GM23338 (cell line): ENCODE measurements around the gene NEK11. TPM values are rescaled to one million over a fixed set of nuclear protein-coding genes. Genes with fewer than 3 reads are reported as not detected.

Experiments used
- ATAC-seq: fragments of 200-7000 bp; cut with Tn5 transposase; 3 replicates; pipeline ENCODE4 v1.9.1; 2020
- DNase-seq: peaks from one replicate; pipeline ENCODE4 v3.0.0-alpha.2; 2015; ENCODE audit warnings: low spot score
- H2AFZ ChIP-seq: fragments of 200-600 bp; sonication (generic); 2 replicates; pipeline ENCODE4 v1.8.0; 2016; ENCODE audit warnings: antibody characterized with exemption, mild to moderate bottlenecking, moderate library complexity
- H3F3A ChIP-seq: fragments of 200-600 bp; sonication (generic); replicated peaks from 2 replicates; pipeline ENCODE4 v1.8.0; 2017; ENCODE audit warnings: antibody characterized with exemption, mixed run types, low read depth
- H3K27ac ChIP-seq: fragments of 200-600 bp; sonication (generic); 2 replicates; pipeline ENCODE4 v1.6.1; 2016; ENCODE audit warnings: low read depth
- H3K27me3 ChIP-seq: fragments of 200-600 bp; sonication (generic); 2 replicates; pipeline ENCODE4 v1.8.0; 2016; ENCODE audit warnings: mild to moderate bottlenecking, mixed run types, moderate library complexity; ENCODE audit not compliant: insufficient read depth
- H3K36me3 ChIP-seq: fragments of 200-600 bp; sonication (generic); 2 replicates; pipeline ENCODE4 v1.8.0; 2016; ENCODE audit warnings: mild to moderate bottlenecking; ENCODE audit not compliant: insufficient read depth
- H3K4me1 ChIP-seq: fragments of 200-600 bp; sonication (generic); 2 replicates; pipeline ENCODE4 v1.8.0; 2016; ENCODE audit warnings: mild to moderate bottlenecking, moderate library complexity; ENCODE audit not compliant: insufficient read depth
- H3K4me2 ChIP-seq: fragments of 200-600 bp; sonication (generic); 2 replicates; pipeline ENCODE4 v1.7.1; 2017; ENCODE audit warnings: mixed run types
- H3K4me3 ChIP-seq: fragments of 200-600 bp; sonication (generic); 2 replicates; pipeline ENCODE4 v1.6.1; 2016; ENCODE audit warnings: mixed run types
- H3K79me2 ChIP-seq: fragments of 200-600 bp; sonication (generic); replicated peaks from 2 replicates; pipeline ENCODE4 v1.8.0; 2017; ENCODE audit warnings: mild to moderate bottlenecking; ENCODE audit not compliant: insufficient read depth
- H3K9me2 ChIP-seq: fragments of 200-600 bp; sonication (generic); 2 replicates; pipeline ENCODE4 v1.8.0; 2017; ENCODE audit not compliant: insufficient read depth
- H4K20me1 ChIP-seq: fragments of 200-600 bp; sonication (generic); replicated peaks from 2 replicates; pipeline ENCODE4 v1.8.0; 2017; ENCODE audit warnings: mild to moderate bottlenecking; ENCODE audit not compliant: insufficient read depth
- H3K27ac Mint-ChIP-seq: 2 replicates; pipeline ENCODE4 v1.8.0; 2020; ENCODE audit warnings: inconsistent platforms, mild to moderate bottlenecking, moderate library complexity, mixed read lengths
- H3K27me3 Mint-ChIP-seq: 3 replicates; pipeline ENCODE4 v1.8.0; 2022; ENCODE audit warnings: low read depth, mild to moderate bottlenecking, moderate library complexity, mixed read lengths, inconsistent platforms; ENCODE audit not compliant: insufficient read depth, poor library complexity
- H3K36me3 Mint-ChIP-seq: 3 replicates; pipeline ENCODE4 v1.8.0; 2021; ENCODE audit warnings: low read depth, mild to moderate bottlenecking, inconsistent platforms, moderate library complexity, mixed read lengths
- H3K4me1 Mint-ChIP-seq: 3 replicates; pipeline ENCODE4 v1.8.0; 2020; ENCODE audit warnings: mild to moderate bottlenecking, inconsistent platforms, mixed read lengths
- H3K4me3 Mint-ChIP-seq: 3 replicates; pipeline ENCODE4 v1.8.0; 2021; ENCODE audit warnings: moderate library complexity, mild to moderate bottlenecking, inconsistent platforms, mixed read lengths
- H3K9me3 Mint-ChIP-seq: 3 replicates; pipeline ENCODE4 v1.8.0; 2020; ENCODE audit warnings: moderate library complexity, mild to moderate bottlenecking, inconsistent platforms, mixed read lengths
- CREB1 ChIP-seq: fragments of 250-450 bp; sonication (Bioruptor Pico); IDR thresholded peaks from 2 replicates; pipeline ENCODE4 v1.5.0; 2020; ENCODE audit warnings: low read depth, mild to moderate bottlenecking, moderate library complexity
- EZH2 ChIP-seq: fragments of 200-600 bp; sonication (generic); IDR thresholded peaks from one replicate; pipeline ENCODE4 v1.8.0; 2017; ENCODE audit warnings: antibody characterized with exemption, mild to moderate bottlenecking, low read depth; ENCODE audit not compliant: unreplicated experiment
- EZH2phosphoT487 ChIP-seq: fragments of 200-600 bp; sonication (generic); IDR thresholded peaks from one replicate; pipeline ENCODE4 v1.8.1; 2018; ENCODE audit warnings: antibody characterized with exemption; ENCODE audit not compliant: unreplicated experiment
- JUNB ChIP-seq: IDR thresholded peaks from one replicate; pipeline ENCODE4 v1.6.1; 2016; ENCODE audit warnings: antibody characterized with exemption; ENCODE audit not compliant: unreplicated experiment
- NANOG ChIP-seq: IDR thresholded peaks from 2 replicates; pipeline ENCODE4 v1.6.1; 2016; ENCODE audit warnings: antibody characterized with exemption, borderline replicate concordance
- POLR2AphosphoS5 ChIP-seq: IDR thresholded peaks from 2 replicates; pipeline ENCODE4 v1.6.1; 2016; ENCODE audit warnings: antibody characterized with exemption, low read depth
- REST ChIP-seq: IDR thresholded peaks from one replicate; pipeline ENCODE4 v1.6.1; 2018; ENCODE audit warnings: antibody characterized with exemption; ENCODE audit not compliant: unreplicated experiment
- STAT1 ChIP-seq: IDR thresholded peaks from one replicate; pipeline ENCODE4 v1.6.1; 2016; ENCODE audit warnings: antibody characterized with exemption; ENCODE audit not compliant: unreplicated experiment
- ZNF114 ChIP-seq: fragments of 250-450 bp; sonication (Bioruptor Pico); IDR thresholded peaks from 2 replicates; pipeline ENCODE4 v1.5.0; 2020; ENCODE audit warnings: mild to moderate bottlenecking, moderate library complexity
- ZNF331 ChIP-seq: fragments of 250-450 bp; sonication (Bioruptor Pico); IDR thresholded peaks from 2 replicates; pipeline ENCODE4 v1.5.0; 2020; ENCODE audit warnings: low read depth, mild to moderate bottlenecking, moderate library complexity
- polyA plus RNA-seq: library from polyadenylated mRNA; unstranded; fragments of >200 nt; fragmentation: Nextera tagmentation; extraction: Ambion mirVana; gene quantifications from 2 replicates; pipeline ENCODE4 v1.2.1, GENCODE V29; 2016
- total RNA-seq: library from RNA; depleted of rRNA; stranded (reverse); fragments of >200 nt; shearing (Covaris generic); gene quantifications from 2 replicates; pipeline ENCODE4 v1.2.3, GENCODE V29; 2014
- TF ChIP-seq, protein P1 (sequence below): fragments of 250-450 bp; sonication (Bioruptor Pico); IDR thresholded peaks from 2 replicates; pipeline ENCODE4 v1.5.0; 2020; ENCODE audit warnings: mild to moderate bottlenecking, moderate library complexity
- TF ChIP-seq, protein P2 (sequence below): IDR thresholded peaks from 2 replicates; pipeline ENCODE4 v1.6.1; 2016; ENCODE audit warnings: antibody characterized with exemption
- TF ChIP-seq, protein P3 (sequence below), 2 experiments: fragments of 200-600 bp in 1 of 2; sonication (generic) in 1 of 2; conservative IDR thresholded peaks; 2 replicates each; pipeline versions ENCODE4 v1.5.1 to v1.6.1; 2016 to 2017; ENCODE audit warnings: antibody characterized with exemption in 2 of 2, low read depth in 2 of 2, mild to moderate bottlenecking in 2 of 2, moderate library complexity in 1 of 2

NEK11 gene
- total and polyA plus RNA-seq, 2 experiments from 2014 or later = 0.80 to 1.1 TPM

GRCh38 chr3:131317667-131318066, 291.0 kb downstream of the NEK11 start:
- no peak overlapping the region for H3K4me2 ChIP-seq
- no peak overlapping the region for H2AFZ ChIP-seq
- H3K27ac Mint-ChIP-seq = no peak overlapping the region
- no peak overlapping the region for H3K4me3 Mint-ChIP-seq
- no peaks in the 10 kb centered on the region for H3K79me2 ChIP-seq
- no peak overlapping the region for H3K4me3 ChIP-seq
- H3K27me3 Mint-ChIP-seq = no peaks in the 10 kb centered on the region
- H3K36me3 Mint-ChIP-seq = no peaks in the 10 kb centered on the region
- DNase-seq = no peak
- H3K9me3 Mint-ChIP-seq = no peaks in the 10 kb centered on the region
- ATAC-seq = no peak
- no peak overlapping the region for H3K27ac ChIP-seq
- H3K4me1 Mint-ChIP-seq = peaks cover 3% of the 10 kb centered on the region; the same call in 2 of the 3 replicates
- H3K36me3 ChIP-seq = no peaks in the 10 kb centered on the region
- H3K9me2 ChIP-seq = no peaks in the 10 kb centered on the region
- 0 out of 2 replicates have a peak, but pooled peaks cover 3% of the 10 kb centered on the region for H3K4me1 ChIP-seq
- no peaks in the 10 kb centered on the region for H4K20me1 ChIP-seq
- no peaks in the 10 kb centered on the region for H3K27me3 ChIP-seq
- TF ChIP-seq EZH2 (no peak), STAT1 (no peak), CREB1 (CRISPR knock-in tag) (no peak), NANOG (no peak), REST (no peak), EZH2phosphoT487 (no peak), ZNF331 (CRISPR knock-in tag) (no peak), JUNB (no peak), ZNF114 (no peak), POLR2AphosphoS5 (no peak)
- TF ChIP-seq, protein P1, sequence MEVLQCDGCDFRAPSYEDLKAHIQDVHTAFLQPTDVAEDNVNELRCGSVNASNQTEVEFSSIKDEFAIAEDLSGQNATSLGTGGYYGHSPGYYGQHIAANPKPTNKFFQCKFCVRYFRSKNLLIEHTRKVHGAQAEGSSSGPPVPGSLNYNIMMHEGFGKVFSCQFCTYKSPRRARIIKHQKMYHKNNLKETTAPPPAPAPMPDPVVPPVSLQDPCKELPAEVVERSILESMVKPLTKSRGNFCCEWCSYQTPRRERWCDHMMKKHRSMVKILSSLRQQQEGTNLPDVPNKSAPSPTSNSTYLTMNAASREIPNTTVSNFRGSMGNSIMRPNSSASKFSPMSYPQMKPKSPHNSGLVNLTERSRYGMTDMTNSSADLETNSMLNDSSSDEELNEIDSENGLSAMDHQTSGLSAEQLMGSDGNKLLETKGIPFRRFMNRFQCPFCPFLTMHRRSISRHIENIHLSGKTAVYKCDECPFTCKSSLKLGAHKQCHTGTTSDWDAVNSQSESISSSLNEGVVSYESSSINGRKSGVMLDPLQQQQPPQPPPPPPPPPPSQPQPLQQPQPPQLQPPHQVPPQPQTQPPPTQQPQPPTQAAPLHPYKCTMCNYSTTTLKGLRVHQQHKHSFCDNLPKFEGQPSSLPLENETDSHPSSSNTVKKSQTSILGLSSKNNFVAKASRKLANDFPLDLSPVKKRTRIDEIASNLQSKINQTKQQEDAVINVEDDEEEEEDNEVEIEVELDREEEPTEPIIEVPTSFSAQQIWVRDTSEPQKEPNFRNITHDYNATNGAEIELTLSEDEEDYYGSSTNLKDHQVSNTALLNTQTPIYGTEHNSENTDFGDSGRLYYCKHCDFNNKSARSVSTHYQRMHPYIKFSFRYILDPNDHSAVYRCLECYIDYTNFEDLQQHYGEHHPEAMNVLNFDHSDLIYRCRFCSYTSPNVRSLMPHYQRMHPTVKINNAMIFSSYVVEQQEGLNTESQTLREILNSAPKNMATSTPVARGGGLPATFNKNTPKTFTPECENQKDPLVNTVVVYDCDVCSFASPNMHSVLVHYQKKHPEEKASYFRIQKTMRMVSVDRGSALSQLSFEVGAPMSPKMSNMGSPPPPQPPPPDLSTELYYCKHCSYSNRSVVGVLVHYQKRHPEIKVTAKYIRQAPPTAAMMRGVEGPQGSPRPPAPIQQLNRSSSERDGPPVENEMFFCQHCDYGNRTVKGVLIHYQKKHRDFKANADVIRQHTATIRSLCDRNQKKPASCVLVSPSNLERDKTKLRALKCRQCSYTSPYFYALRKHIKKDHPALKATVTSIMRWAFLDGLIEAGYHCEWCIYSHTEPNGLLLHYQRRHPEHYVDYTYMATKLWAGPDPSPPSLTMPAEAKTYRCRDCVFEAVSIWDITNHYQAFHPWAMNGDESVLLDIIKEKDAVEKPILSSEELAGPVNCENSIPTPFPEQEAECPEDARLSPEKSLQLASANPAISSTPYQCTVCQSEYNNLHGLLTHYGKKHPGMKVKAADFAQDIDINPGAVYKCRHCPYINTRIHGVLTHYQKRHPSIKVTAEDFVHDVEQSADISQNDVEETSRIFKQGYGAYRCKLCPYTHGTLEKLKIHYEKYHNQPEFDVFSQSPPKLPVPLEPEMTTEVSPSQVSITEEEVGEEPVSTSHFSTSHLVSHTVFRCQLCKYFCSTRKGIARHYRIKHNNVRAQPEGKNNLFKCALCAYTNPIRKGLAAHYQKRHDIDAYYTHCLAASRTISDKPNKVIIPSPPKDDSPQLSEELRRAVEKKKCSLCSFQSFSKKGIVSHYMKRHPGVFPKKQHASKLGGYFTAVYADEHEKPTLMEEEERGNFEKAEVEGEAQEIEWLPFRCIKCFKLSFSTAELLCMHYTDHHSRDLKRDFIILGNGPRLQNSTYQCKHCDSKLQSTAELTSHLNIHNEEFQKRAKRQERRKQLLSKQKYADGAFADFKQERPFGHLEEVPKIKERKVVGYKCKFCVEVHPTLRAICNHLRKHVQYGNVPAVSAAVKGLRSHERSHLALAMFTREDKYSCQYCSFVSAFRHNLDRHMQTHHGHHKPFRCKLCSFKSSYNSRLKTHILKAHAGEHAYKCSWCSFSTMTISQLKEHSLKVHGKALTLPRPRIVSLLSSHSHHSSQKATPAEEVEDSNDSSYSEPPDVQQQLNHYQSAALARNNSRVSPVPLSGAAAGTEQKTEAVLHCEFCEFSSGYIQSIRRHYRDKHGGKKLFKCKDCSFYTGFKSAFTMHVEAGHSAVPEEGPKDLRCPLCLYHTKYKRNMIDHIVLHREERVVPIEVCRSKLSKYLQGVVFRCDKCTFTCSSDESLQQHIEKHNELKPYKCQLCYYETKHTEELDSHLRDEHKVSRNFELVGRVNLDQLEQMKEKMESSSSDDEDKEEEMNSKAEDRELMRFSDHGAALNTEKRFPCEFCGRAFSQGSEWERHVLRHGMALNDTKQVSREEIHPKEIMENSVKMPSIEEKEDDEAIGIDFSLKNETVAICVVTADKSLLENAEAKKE = no peak
- TF ChIP-seq, protein P2, sequence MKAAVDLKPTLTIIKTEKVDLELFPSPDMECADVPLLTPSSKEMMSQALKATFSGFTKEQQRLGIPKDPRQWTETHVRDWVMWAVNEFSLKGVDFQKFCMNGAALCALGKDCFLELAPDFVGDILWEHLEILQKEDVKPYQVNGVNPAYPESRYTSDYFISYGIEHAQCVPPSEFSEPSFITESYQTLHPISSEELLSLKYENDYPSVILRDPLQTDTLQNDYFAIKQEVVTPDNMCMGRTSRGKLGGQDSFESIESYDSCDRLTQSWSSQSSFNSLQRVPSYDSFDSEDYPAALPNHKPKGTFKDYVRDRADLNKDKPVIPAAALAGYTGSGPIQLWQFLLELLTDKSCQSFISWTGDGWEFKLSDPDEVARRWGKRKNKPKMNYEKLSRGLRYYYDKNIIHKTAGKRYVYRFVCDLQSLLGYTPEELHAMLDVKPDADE = no peak
- TF ChIP-seq, protein P3, sequence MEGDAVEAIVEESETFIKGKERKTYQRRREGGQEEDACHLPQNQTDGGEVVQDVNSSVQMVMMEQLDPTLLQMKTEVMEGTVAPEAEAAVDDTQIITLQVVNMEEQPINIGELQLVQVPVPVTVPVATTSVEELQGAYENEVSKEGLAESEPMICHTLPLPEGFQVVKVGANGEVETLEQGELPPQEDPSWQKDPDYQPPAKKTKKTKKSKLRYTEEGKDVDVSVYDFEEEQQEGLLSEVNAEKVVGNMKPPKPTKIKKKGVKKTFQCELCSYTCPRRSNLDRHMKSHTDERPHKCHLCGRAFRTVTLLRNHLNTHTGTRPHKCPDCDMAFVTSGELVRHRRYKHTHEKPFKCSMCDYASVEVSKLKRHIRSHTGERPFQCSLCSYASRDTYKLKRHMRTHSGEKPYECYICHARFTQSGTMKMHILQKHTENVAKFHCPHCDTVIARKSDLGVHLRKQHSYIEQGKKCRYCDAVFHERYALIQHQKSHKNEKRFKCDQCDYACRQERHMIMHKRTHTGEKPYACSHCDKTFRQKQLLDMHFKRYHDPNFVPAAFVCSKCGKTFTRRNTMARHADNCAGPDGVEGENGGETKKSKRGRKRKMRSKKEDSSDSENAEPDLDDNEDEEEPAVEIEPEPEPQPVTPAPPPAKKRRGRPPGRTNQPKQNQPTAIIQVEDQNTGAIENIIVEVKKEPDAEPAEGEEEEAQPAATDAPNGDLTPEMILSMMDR (conservative IDR thresholded peaks at IDR 0.05; ENCODE audit: low read depth in 2 of 2) = no peak
- H3F3A ChIP-seq = no peaks in the 10 kb centered on the region
